ENCODE data around the gene OR8B2.

Gene OR8B2

DNA sequence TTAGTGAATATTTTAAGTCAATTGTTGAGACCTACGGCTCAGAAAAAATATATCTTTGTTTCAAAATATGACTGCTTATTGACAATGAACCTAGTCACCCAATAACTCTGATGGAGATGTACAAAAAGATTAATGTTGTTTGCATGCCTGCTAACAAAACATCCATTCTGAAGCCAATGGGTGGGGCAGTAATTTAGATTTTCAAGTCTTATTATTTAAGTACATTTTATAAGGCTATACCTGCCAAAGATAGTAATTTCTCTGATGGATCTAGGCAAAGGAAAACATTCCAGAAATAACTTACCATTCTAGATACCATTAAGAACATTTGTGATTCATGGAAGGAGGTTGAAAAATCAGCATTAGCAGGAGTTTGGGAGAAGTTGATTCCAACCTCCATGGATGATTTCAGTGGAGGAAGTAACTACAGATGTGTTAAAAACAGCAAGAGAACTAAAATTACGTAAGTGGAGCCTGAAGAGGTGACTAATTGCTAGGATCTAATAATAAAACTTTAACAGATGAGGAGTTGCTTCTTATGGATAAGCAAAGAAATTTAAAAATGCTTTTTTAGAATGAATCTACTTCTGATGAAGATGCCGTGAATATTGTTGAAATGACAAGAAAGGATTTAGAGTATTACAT is 37.9 kb downstream of the OR8B2 start:
- Histone ChIP-seq H3K27me3 (ENCODE audit: insufficient read depth, poor library complexity, severe bottlenecking) (no peaks in the 10 kb centered on the region), H3K27ac (replicated peaks) (no peak overlapping the region), H3K4me3 (replicated peaks; ENCODE audit: insufficient read depth, low read length) (no peak overlapping the region)
- TF ChIP-seq POLR2AphosphoS5 (IDR thresholded peaks at IDR 0.05; ENCODE audit: low read depth) (no peak), SPI1 (IDR thresholded peaks at IDR 0.05; ENCODE audit: borderline replicate concordance, low read depth) (no peak), GABPA (IDR thresholded peaks at IDR 0.05; ENCODE audit: low read depth) (no peak)
- TF ChIP-seq, protein P1, sequence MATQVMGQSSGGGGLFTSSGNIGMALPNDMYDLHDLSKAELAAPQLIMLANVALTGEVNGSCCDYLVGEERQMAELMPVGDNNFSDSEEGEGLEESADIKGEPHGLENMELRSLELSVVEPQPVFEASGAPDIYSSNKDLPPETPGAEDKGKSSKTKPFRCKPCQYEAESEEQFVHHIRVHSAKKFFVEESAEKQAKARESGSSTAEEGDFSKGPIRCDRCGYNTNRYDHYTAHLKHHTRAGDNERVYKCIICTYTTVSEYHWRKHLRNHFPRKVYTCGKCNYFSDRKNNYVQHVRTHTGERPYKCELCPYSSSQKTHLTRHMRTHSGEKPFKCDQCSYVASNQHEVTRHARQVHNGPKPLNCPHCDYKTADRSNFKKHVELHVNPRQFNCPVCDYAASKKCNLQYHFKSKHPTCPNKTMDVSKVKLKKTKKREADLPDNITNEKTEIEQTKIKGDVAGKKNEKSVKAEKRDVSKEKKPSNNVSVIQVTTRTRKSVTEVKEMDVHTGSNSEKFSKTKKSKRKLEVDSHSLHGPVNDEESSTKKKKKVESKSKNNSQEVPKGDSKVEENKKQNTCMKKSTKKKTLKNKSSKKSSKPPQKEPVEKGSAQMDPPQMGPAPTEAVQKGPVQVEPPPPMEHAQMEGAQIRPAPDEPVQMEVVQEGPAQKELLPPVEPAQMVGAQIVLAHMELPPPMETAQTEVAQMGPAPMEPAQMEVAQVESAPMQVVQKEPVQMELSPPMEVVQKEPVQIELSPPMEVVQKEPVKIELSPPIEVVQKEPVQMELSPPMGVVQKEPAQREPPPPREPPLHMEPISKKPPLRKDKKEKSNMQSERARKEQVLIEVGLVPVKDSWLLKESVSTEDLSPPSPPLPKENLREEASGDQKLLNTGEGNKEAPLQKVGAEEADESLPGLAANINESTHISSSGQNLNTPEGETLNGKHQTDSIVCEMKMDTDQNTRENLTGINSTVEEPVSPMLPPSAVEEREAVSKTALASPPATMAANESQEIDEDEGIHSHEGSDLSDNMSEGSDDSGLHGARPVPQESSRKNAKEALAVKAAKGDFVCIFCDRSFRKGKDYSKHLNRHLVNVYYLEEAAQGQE (IDR thresholded peaks at IDR 0.05; ENCODE audit: insufficient replicate concordance, low read depth), result no peak
- TF ChIP-seq, protein P2, sequence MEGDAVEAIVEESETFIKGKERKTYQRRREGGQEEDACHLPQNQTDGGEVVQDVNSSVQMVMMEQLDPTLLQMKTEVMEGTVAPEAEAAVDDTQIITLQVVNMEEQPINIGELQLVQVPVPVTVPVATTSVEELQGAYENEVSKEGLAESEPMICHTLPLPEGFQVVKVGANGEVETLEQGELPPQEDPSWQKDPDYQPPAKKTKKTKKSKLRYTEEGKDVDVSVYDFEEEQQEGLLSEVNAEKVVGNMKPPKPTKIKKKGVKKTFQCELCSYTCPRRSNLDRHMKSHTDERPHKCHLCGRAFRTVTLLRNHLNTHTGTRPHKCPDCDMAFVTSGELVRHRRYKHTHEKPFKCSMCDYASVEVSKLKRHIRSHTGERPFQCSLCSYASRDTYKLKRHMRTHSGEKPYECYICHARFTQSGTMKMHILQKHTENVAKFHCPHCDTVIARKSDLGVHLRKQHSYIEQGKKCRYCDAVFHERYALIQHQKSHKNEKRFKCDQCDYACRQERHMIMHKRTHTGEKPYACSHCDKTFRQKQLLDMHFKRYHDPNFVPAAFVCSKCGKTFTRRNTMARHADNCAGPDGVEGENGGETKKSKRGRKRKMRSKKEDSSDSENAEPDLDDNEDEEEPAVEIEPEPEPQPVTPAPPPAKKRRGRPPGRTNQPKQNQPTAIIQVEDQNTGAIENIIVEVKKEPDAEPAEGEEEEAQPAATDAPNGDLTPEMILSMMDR (IDR thresholded peaks at IDR 0.05; ENCODE audit: insufficient read depth, low read length), result no peak
- peak in 1 of 2 experiments; percentile 30 for DNase-seq (ENCODE audit: low read depth in 1 of 2, low spot score in 1 of 2)

DNA sequence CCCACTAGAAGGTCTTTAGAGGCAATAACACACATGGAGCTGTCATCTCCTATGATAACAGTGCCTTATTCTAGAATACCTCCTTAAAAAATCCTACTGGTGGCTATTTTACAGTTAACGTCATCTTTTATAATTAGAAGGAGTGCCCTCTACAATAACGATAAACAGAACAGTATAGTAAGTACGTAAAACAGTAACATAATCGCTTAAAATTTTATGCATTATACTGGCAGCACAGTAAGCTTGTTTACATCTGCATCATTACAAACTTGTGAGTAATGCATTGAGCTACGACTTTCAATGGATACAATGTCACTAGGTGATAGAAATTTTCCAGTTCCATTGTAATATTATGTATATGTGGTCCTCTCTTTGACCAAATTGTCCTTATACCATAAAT is 40.0 kb downstream of the OR8B2 start:
- no peak for DNase-seq (ENCODE audit: low read depth in 1 of 2, low spot score in 1 of 2)
- H3K4me3 ChIP-seq (replicated peaks; ENCODE audit: insufficient read depth, low read length), result no peak overlapping the region
- no peaks in the 10 kb centered on the region for H3K27me3 ChIP-seq (ENCODE audit: insufficient read depth, poor library complexity, severe bottlenecking)
- TF ChIP-seq SPI1 (IDR thresholded peaks at IDR 0.05; ENCODE audit: borderline replicate concordance, low read depth) (no peak), POLR2AphosphoS5 (IDR thresholded peaks at IDR 0.05; ENCODE audit: low read depth) (no peak)
- TF ChIP-seq, protein P2 (IDR thresholded peaks at IDR 0.05; ENCODE audit: insufficient read depth, low read length), result no peak
- H3K27ac ChIP-seq (replicated peaks), result no peak overlapping the region

DNA sequence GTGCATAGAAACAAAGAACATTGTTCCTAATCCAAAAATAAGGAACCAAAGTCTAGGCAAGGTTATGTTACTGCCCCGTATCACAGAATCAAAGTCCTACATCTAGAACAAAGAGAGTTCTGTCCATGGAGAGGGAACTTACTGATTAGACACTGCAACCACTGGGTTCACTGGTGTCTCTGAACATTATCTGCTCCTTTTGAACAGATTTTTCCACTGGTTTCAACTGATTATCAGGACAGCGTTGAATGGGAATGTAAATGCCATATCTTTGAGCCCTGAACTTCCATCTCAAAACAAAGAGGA is 44.2 kb downstream of the OR8B2 start:
- H3K4me3 ChIP-seq (replicated peaks; ENCODE audit: insufficient read depth, low read length), result no peak overlapping the region
- TF ChIP-seq, protein P1 (IDR thresholded peaks at IDR 0.05; ENCODE audit: insufficient replicate concordance, low read depth), result no peak
- no peaks in the 10 kb centered on the region for H3K27me3 ChIP-seq (ENCODE audit: insufficient read depth, poor library complexity, severe bottlenecking)
- no peak overlapping the region for H3K27ac ChIP-seq (replicated peaks)
- no peak for DNase-seq (ENCODE audit: low read depth in 1 of 2, low spot score in 1 of 2)

GRCh38 chr11:124339396-124340141 is 44.7 kb downstream of the OR8B2 start:
- Histone ChIP-seq H3K4me3 (replicated peaks; ENCODE audit: insufficient read depth, low read length) (no peak overlapping the region), H3K27me3 (ENCODE audit: insufficient read depth, poor library complexity, severe bottlenecking) (no peaks in the 10 kb centered on the region), H3K27ac (replicated peaks) (no peak overlapping the region)
- TF ChIP-seq, protein P1 (IDR thresholded peaks at IDR 0.05; ENCODE audit: insufficient replicate concordance, low read depth), result no peak
- TF ChIP-seq SPI1 (IDR thresholded peaks at IDR 0.05; ENCODE audit: borderline replicate concordance, low read depth) (peak; percentile 97), GABPA (IDR thresholded peaks at IDR 0.05; ENCODE audit: low read depth) (no peak), POLR2AphosphoS5 (IDR thresholded peaks at IDR 0.05; ENCODE audit: low read depth) (no peak)
- TF ChIP-seq, protein P2 (IDR thresholded peaks at IDR 0.05; ENCODE audit: insufficient read depth, low read length), result no peak
- DNase-seq (ENCODE audit: low read depth in 1 of 2, low spot score in 1 of 2), result peak in 1 of 2 experiments; percentile 35
